ENCODE results near the gene CCER1.

DNA sequence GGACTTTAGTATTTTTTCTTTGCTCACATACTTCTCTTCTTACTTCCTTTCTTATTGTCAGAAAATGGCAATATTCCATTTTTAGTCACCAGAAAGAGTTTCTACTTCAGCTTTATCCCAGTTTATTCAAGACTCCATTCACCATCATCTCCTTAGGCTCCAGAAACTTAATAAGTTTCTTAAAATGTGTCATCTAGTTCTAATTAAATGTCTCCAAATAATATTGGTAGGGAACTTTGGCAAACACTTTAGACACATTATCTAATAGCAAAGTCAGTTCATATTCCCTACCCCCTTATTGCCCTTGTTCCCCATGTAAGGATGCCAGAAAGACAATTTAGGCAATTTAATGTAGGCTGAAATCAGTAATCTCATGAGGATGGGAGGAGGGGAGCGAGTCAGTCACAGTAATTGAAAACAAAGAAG lies 34.7 kb upstream of the CCER1 start:
- TF ChIP-seq, protein P1, sequence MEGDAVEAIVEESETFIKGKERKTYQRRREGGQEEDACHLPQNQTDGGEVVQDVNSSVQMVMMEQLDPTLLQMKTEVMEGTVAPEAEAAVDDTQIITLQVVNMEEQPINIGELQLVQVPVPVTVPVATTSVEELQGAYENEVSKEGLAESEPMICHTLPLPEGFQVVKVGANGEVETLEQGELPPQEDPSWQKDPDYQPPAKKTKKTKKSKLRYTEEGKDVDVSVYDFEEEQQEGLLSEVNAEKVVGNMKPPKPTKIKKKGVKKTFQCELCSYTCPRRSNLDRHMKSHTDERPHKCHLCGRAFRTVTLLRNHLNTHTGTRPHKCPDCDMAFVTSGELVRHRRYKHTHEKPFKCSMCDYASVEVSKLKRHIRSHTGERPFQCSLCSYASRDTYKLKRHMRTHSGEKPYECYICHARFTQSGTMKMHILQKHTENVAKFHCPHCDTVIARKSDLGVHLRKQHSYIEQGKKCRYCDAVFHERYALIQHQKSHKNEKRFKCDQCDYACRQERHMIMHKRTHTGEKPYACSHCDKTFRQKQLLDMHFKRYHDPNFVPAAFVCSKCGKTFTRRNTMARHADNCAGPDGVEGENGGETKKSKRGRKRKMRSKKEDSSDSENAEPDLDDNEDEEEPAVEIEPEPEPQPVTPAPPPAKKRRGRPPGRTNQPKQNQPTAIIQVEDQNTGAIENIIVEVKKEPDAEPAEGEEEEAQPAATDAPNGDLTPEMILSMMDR (IDR thresholded peaks at IDR 0.05): no peak
- no peak for TF ChIP-seq POLR2A (IDR thresholded peaks at IDR 0.05)

Data from adrenal gland (tissue), 5 donors.